Measurements from ENCODE around the gene ZNF460. TPM values are rescaled to one million over a fixed set of nuclear protein-coding genes. Genes with fewer than 3 reads are reported as not detected.

ZNF460 gene
- total RNA-seq, 1 experiment from 2014 or later: 62.9 TPM

GRCh38 chr19:57245959-57246358 lies 34.3 kb upstream of the ZNF460 start (continued):
- no peak for TF ChIP-seq FOXP4 (CRISPR knock-in tag; IDR thresholded peaks at IDR 0.05)

- Mint-ChIP-seq H3K36me3 (peaks cover 41% of the 10 kb centered on the region), H3K4me3 (no peak overlapping the region), H3K4me1 (no peaks in the 10 kb centered on the region), H3K27ac (no peak overlapping the region), H3K9me3 (no peaks in the 10 kb centered on the region), H3K27me3 (ENCODE audit: low read depth) (no peaks in the 10 kb centered on the region)
- CTCF ChIA-PET: no interaction called here
- TF ChIP-seq PRRX2 (CRISPR knock-in tag; IDR thresholded peaks at IDR 0.05) (no peak), ERG (CRISPR knock-in tag; IDR thresholded peaks at IDR 0.05) (no peak), FOXJ3 (CRISPR knock-in tag; IDR thresholded peaks at IDR 0.05; ENCODE audit: borderline replicate concordance) (no peak), SP1 (CRISPR knock-in tag; conservative IDR thresholded peaks at IDR 0.05) (no peak), ZNF263 (CRISPR knock-in tag; IDR thresholded peaks at IDR 0.05; ENCODE audit: low read depth) (no peak), JAZF1 (CRISPR knock-in tag; IDR thresholded peaks at IDR 0.05) (no peak), ZNF281 (CRISPR knock-in tag; IDR thresholded peaks at IDR 0.05) (no peak), ZNF671 (CRISPR knock-in tag; IDR thresholded peaks at IDR 0.05) (no peak), ZNF416 (CRISPR knock-in tag; IDR thresholded peaks at IDR 0.05) (no peak), MYBL2 (CRISPR knock-in tag; IDR thresholded peaks at IDR 0.05) (no peak), NFATC4 (CRISPR knock-in tag; IDR thresholded peaks at IDR 0.05) (no peak), ATF2 (CRISPR knock-in tag; IDR thresholded peaks at IDR 0.05; ENCODE audit: borderline replicate concordance, low read depth) (no peak), SMAD4 (CRISPR knock-in tag; IDR thresholded peaks at IDR 0.05) (no peak), GTF2I (CRISPR knock-in tag; conservative IDR thresholded peaks at IDR 0.05) (no peak)
- no peak for ATAC-seq
- POLR2A ChIA-PET: no interaction called here
- DNase-seq (ENCODE audit: low spot score): no peak
Observed at GRCh38 chr19:57248646-57249045, 31.6 kb upstream of the ZNF460 start.

GRCh38 chr19:57249329-57249728 lies 31.0 kb upstream of the ZNF460 start:
- no peaks in the 10 kb centered on the region for H3K9me3 Mint-ChIP-seq
- no peak for DNase-seq (ENCODE audit: low spot score)
- ChIA-PET CTCF (no interaction called here), POLR2A (no interaction called here)
- no peaks in the 10 kb centered on the region for H3K27me3 Mint-ChIP-seq (ENCODE audit: low read depth)
- H3K36me3 Mint-ChIP-seq: peaks cover 45% of the 10 kb centered on the region
- no peaks in the 10 kb centered on the region for H3K4me1 Mint-ChIP-seq
- no peak overlapping the region for H3K4me3 Mint-ChIP-seq
- ATAC-seq: no peak
- H3K27ac Mint-ChIP-seq: no peak overlapping the region
- TF ChIP-seq ZNF138 (CRISPR knock-in tag; conservative IDR thresholded peaks at IDR 0.05): no peak
- TF ChIP-seq TEAD4 (CRISPR knock-in tag; IDR thresholded peaks at IDR 0.05): no peak
- TF ChIP-seq ELF4 (CRISPR knock-in tag; IDR thresholded peaks at IDR 0.05; ENCODE audit: low read depth): no peak
- no peak for TF ChIP-seq ATF2 (CRISPR knock-in tag; IDR thresholded peaks at IDR 0.05; ENCODE audit: borderline replicate concordance, low read depth)
- no peak for TF ChIP-seq HMGXB4 (CRISPR knock-in tag; IDR thresholded peaks at IDR 0.05)
- no peak for TF ChIP-seq TEAD1 (CRISPR knock-in tag; IDR thresholded peaks at IDR 0.05)
- no peak for TF ChIP-seq STAT6 (CRISPR knock-in tag; conservative IDR thresholded peaks at IDR 0.05; ENCODE audit: low read depth)

Measured in WTC11 (cell line).